Breast epithelium (tissue), 4 donors: ENCODE results near the gene CARF. TPM values are rescaled to one million over a fixed set of nuclear protein-coding genes. Genes with fewer than 3 reads are reported as not detected.
"Not testable (repeated sequence)": the region's sequence is repeated elsewhere in the genome, so short reads cannot be mapped to it uniquely, and the experiment has no call there.

Experiments used
- DNase-seq, 2 donors: peaks; one replicate each; pipeline ENCODE4 v3.0.0-alpha.2; 2019; ENCODE audit warnings: low spot score in 2 of 2
- H3K27ac ChIP-seq, 2 donors: fragments of 200-600 bp; sonication (generic) in 1 of 2; one replicate each; pipeline ENCODE4 v1.5.1; 2016 to 2019; ENCODE audit warnings: mild to moderate bottlenecking in 1 of 2
- H3K27me3 ChIP-seq, 2 donors: fragments of 200-600 bp; sonication (generic) in 1 of 2; one replicate each; pipeline versions ENCODE4 v1.5.1 to v1.6.0; 2017 to 2019; ENCODE audit warnings: control low read depth in 1 of 2, mild to moderate bottlenecking in 1 of 2
- H3K36me3 ChIP-seq: fragments of 200-600 bp; one replicate; pipeline ENCODE4 v1.5.1; 2019
- H3K4me1 ChIP-seq, 2 donors: fragments of 200-600 bp; sonication (generic); one replicate each; pipeline ENCODE4 v1.5.1; 2016 to 2019; ENCODE audit warnings: control low read depth in 1 of 2
- H3K4me3 ChIP-seq, 3 donors: fragments of 200-600 bp; sonication (generic); 1 replicate in 2 of 3; 2 replicates in 1 of 3; pipeline ENCODE4 v1.5.1; 2016 to 2019; ENCODE audit warnings: mild to moderate bottlenecking in 3 of 3, moderate library complexity in 2 of 3
- H3K9me3 ChIP-seq, 2 donors: fragments of 200-600 bp; sonication (generic) in 1 of 2; one replicate each; pipeline ENCODE4 v1.5.1; 2016 to 2019; ENCODE audit warnings: control low read depth in 1 of 2
- CTCF ChIP-seq, 3 donors: fragments of 450-650 bp; IDR thresholded peaks; one replicate each; pipeline ENCODE4 v1.5.1; 2016 to 2017; ENCODE audit warnings: antibody characterized with exemption in 3 of 3, mild to moderate bottlenecking in 3 of 3, moderate library complexity in 3 of 3
- POLR2A ChIP-seq: fragments of 450-650 bp; IDR thresholded peaks from one replicate; pipeline ENCODE4 v1.6.1; 2016; ENCODE audit warnings: antibody characterized with exemption, mild to moderate bottlenecking, moderate library complexity
- POLR2AphosphoS5 ChIP-seq, 3 donors: sonication (generic); formaldehyde crosslinking; IDR thresholded peaks; one replicate each; pipeline ENCODE4 v1.6.1; 2017; ENCODE audit warnings: antibody characterized with exemption in 3 of 3
- intact Hi-C: fragments of 100-400 bp; cut with DNase I; formaldehyde crosslinking; loops from one replicate; pipeline ENCODE4 v1.15.1; 2023; ENCODE audit warnings: low total_unique reads
- total RNA-seq, 3 donors: library from RNA; depleted of rRNA; stranded (reverse); fragments of >200 nt; gene quantifications; one replicate each; pipeline ENCODE4 v1.1.0, GENCODE V29; 2016

CARF gene
- total RNA-seq, 3 donors from 2014 or later: 16.6 to 28.2 (median 17.7) TPM

GRCh38 chr2:202963712-202964111 is 51.6 kb downstream of the CARF start:
- no peaks in the 10 kb centered on the region for H3K9me3 ChIP-seq
- H3K27ac ChIP-seq: no peak overlapping the region
- intact Hi-C loops: no loop called here
- no peaks in the 10 kb centered on the region for H3K36me3 ChIP-seq
- H3K4me3 ChIP-seq: no peak overlapping the region
- no peak for DNase-seq
- H3K27me3 ChIP-seq: no peaks in the 10 kb centered on the region
- TF ChIP-seq POLR2A (no peak), CTCF (IDR thresholded peaks at IDR 0.05) (no peak), POLR2AphosphoS5 (IDR thresholded peaks at IDR 0.05) (no peak)
- H3K4me1 ChIP-seq: no peaks in the 10 kb centered on the region

GRCh38 chr2:202965810-202966460 is 53.9 kb downstream of the CARF start:
- DNase-seq: no peak
- intact Hi-C loops: no loop called here
- no peak for TF ChIP-seq POLR2A
- TF ChIP-seq POLR2AphosphoS5 (IDR thresholded peaks at IDR 0.05): no peak
- TF ChIP-seq CTCF (IDR thresholded peaks at IDR 0.05): no peak

GRCh38 chr2:202969404-202969803 is 57.3 kb downstream of the CARF start:
- not testable (repeated sequence) for H3K4me3 ChIP-seq

More at GRCh38 chr2:202965810-202966460, 53.9 kb downstream of the CARF start:
- no peak overlapping the region for H3K4me3 ChIP-seq
- no peaks in the 10 kb centered on the region for H3K36me3 ChIP-seq
- no peaks in the 10 kb centered on the region for H3K4me1 ChIP-seq
- H3K27me3 ChIP-seq: no peaks in the 10 kb centered on the region
- no peak overlapping the region for H3K27ac ChIP-seq
- H3K9me3 ChIP-seq: no peaks in the 10 kb centered on the region

GRCh38 chr2:202976809-202977208 is 64.7 kb downstream of the CARF start:
- intact Hi-C loops: no loop called here
- DNase-seq: no peak
- TF ChIP-seq POLR2A (no peak), POLR2AphosphoS5 (IDR thresholded peaks at IDR 0.05) (no peak), CTCF (IDR thresholded peaks at IDR 0.05) (no peak)

More at GRCh38 chr2:202969404-202969803, 57.3 kb downstream of the CARF start:
- H3K9me3 ChIP-seq, H3K27me3 ChIP-seq, DNase-seq, H3K27ac ChIP-seq, intact Hi-C loops, H3K36me3 ChIP-seq, H3K4me1 ChIP-seq: not testable (repeated sequence)

GRCh38 chr2:202982779-202983491 is 70.9 kb downstream of the CARF start:
- TF ChIP-seq POLR2A (no peak), POLR2AphosphoS5 (IDR thresholded peaks at IDR 0.05) (no peak), CTCF (IDR thresholded peaks at IDR 0.05) (no peak)
- Histone ChIP-seq H3K36me3 (no peaks in the 10 kb centered on the region), H3K27me3 (no peaks in the 10 kb centered on the region), H3K9me3 (no peaks in the 10 kb centered on the region), H3K4me3 (no peak overlapping the region), H3K4me1 (no peaks in the 10 kb centered on the region), H3K27ac (no peak overlapping the region)
- DNase-seq: no peak
- intact Hi-C loops: no loop called here

More at GRCh38 chr2:202976809-202977208, 64.7 kb downstream of the CARF start:
- Histone ChIP-seq H3K27me3 (no peaks in the 10 kb centered on the region), H3K27ac (no peak overlapping the region), H3K4me3 (no peak overlapping the region), H3K4me1 (no peaks in the 10 kb centered on the region), H3K36me3 (no peaks in the 10 kb centered on the region), H3K9me3 (no peaks in the 10 kb centered on the region)
